Aorta (tissue), 5 donors: ENCODE measurements around the gene COL5A1. TPM values are rescaled to one million over a fixed set of nuclear protein-coding genes. Genes with fewer than 3 reads are reported as not detected.

Experiments
- ATAC-seq: fragments of 200-7000 bp; cut with Tn5 transposase; one replicate; pipeline ENCODE4 v1.9.1; 2022; ENCODE audit warnings: moderate library complexity; ENCODE audit not compliant: low FRiP score
- DNase-seq, 2 donors: peaks; one replicate each; pipeline ENCODE4 v3.0.0-alpha.2; 2020
- H3K27ac ChIP-seq, 2 donors: one replicate each; pipeline ENCODE4 v1.5.1; 2013; ENCODE audit warnings: low read length in 2 of 2, mild to moderate bottlenecking in 2 of 2, moderate library complexity in 2 of 2, control low read depth in 1 of 2, inconsistent platforms in 1 of 2, low read depth in 1 of 2
- H3K27me3 ChIP-seq, 2 donors: one replicate each; pipeline ENCODE4 v1.6.1; 2013; ENCODE audit warnings: control low read depth in 1 of 2, low read length in 1 of 2, mild to moderate bottlenecking in 1 of 2, moderate library complexity in 1 of 2; ENCODE audit not compliant: insufficient read depth in 2 of 2, control insufficient read depth in 1 of 2
- H3K36me3 ChIP-seq, 2 donors: one replicate each; pipeline ENCODE4 v1.6.1; 2013; ENCODE audit warnings: control low read depth in 1 of 2, low read length in 1 of 2, mild to moderate bottlenecking in 1 of 2; ENCODE audit not compliant: insufficient read depth in 2 of 2, control insufficient read depth in 1 of 2
- H3K4me1 ChIP-seq, 2 donors: one replicate each; pipeline ENCODE4 v1.6.1; 2013; ENCODE audit warnings: low read length in 2 of 2, control low read depth in 1 of 2, mild to moderate bottlenecking in 1 of 2, moderate library complexity in 1 of 2; ENCODE audit not compliant: insufficient read depth in 2 of 2, control insufficient read depth in 1 of 2
- H3K4me3 ChIP-seq, 2 donors: one replicate each; pipeline ENCODE4 v1.5.1; 2013; ENCODE audit warnings: low read length in 2 of 2, control low read depth in 1 of 2, mild to moderate bottlenecking in 1 of 2
- H3K9me3 ChIP-seq: one replicate; pipeline ENCODE4 v1.6.1; 2013; ENCODE audit warnings: mild to moderate bottlenecking, low read length; ENCODE audit not compliant: control insufficient read depth
- WGBS, 2 donors: extraction: QIAGEN DNeasy Blood & Tissue Kit; methylation state at CpG; one replicate each; pipeline ENCODE4 v1.1.7; 2013; 5-methylcytosine and 5-hydroxymethylcytosine counted together
- intact Hi-C, 2 donors: fragments of 100-400 bp; cut with DNase I; formaldehyde crosslinking; loops; one replicate each; pipeline versions ENCODE4 v1.14.2 to v1.15.0; 2022
- polyA plus RNA-seq, 2 donors: library from polyadenylated mRNA; stranded (reverse); fragments of 200-250 nt; gene quantifications; one replicate each; pipeline ENCODE4 v1.2.3, GENCODE V29; 2013
- total RNA-seq, 2 donors: library from RNA; stranded (reverse); fragmentation: NEBNext Ultra II Directional; extraction: Animal tissue kit (Norgen Biotek cat#: 25700); gene quantifications; one replicate each; pipeline ENCODE4 v1.2.1, GENCODE V29; 2021
- donor health status: healthy with polysubstance abuse.
- donor health status: Bipolar disorder and iron deficiency.
- donor health status: DM: no; HTN: no; CAD: no.
- donor health status: DM: no; HTN: no; CAD: no.
- donor health status: DM: yes; HTN: yes; CAD: no.

COL5A1 gene
- total and polyA plus RNA-seq, 4 donors, result 18.7 to 159 (median 82.8) TPM

GRCh38 chr9:134617836-134618162 is 23.8 kb upstream of the COL5A1 start:
- ATAC-seq, result no peak
- Histone ChIP-seq H3K36me3 (no peaks in the 10 kb centered on the region), H3K9me3 (no peaks in the 10 kb centered on the region), H3K27me3 (no peaks in the 10 kb centered on the region), H3K4me1 (no peaks in the 10 kb centered on the region), H3K4me3 (no peak overlapping the region), H3K27ac (no peak overlapping the region)
- DNase-seq, result peak in 1 of 2 donors; percentile 49
- WGBS, 2 donors, result 91 to 93% methylated on average over 8 of the region's 8 CpGs
- intact Hi-C loops, result no loop called here

GRCh38 chr9:134618163-134618832 is 23.3 kb upstream of the COL5A1 start:
- H3K9me3 ChIP-seq, result no peaks in the 10 kb centered on the region
- no peaks in the 10 kb centered on the region for H3K36me3 ChIP-seq
- H3K4me1 ChIP-seq, result no peaks in the 10 kb centered on the region
- DNase-seq (peak; percentile 50 to 73), ATAC-seq (no peak)
- WGBS, 2 donors, result 77 to 80% methylated on average over 18 of the region's 18 CpGs
- H3K27me3 ChIP-seq, result no peaks in the 10 kb centered on the region
- no peak overlapping the region for H3K27ac ChIP-seq
- no peak overlapping the region for H3K4me3 ChIP-seq
- intact Hi-C loops, result no loop called here

DNA sequence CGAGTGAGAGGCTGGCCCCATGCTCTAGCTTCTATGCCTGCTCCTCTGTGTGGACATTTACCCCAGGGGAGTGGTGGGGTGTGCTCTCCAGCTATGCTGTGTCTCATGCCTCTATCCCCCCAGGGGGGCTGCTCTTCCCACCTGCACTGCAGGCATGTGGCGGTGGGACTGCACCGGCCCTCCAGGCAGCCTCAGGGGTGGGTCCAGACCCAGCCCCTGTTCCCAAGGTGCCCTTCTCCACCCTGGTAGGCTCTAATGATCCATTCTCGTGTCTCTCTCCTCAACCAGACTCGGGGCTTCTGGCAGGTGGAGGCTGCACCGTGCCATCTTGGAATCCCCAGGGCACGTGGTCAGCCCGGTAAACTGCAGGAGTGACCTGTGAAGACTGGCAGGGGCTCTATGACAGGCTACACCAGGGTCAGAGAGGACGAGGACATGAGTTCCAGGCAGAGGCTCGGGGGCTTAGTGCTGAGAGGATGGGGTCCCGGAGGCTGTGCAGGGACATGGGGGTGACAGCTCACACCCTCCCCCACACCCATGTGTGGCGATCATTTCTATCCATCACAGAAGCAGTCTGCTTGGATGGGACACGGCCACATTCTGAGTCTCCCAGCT is 22.7 kb upstream of the COL5A1 start:
- Histone ChIP-seq H3K4me3 (no peak overlapping the region), H3K27me3 (no peaks in the 10 kb centered on the region), H3K4me1 (no peaks in the 10 kb centered on the region), H3K9me3 (no peaks in the 10 kb centered on the region), H3K36me3 (no peaks in the 10 kb centered on the region), H3K27ac (no peak overlapping the region)
- DNase-seq (peak; percentile 17 to 44), ATAC-seq (no peak)
- 96 to 98% methylated on average over 13 of the region's 13 CpGs for WGBS, 2 donors
- intact Hi-C loops, result no loop called here

- no peaks in the 10 kb centered on the region for H3K9me3 ChIP-seq
- H3K27ac ChIP-seq, result no peak overlapping the region
- DNase-seq (peak; percentile 25 to 47), ATAC-seq (no peak)
- intact Hi-C loops, result no loop called here
- no peaks in the 10 kb centered on the region for H3K36me3 ChIP-seq
- H3K27me3 ChIP-seq, result no peaks in the 10 kb centered on the region
- WGBS, 2 donors, result 92 to 96% methylated on average over 7 of the region's 7 CpGs
- no peak overlapping the region for H3K4me3 ChIP-seq
- no peaks in the 10 kb centered on the region for H3K4me1 ChIP-seq
These were observed 22.1 kb upstream of the COL5A1 start for GRCh38 chr9:134619448-134619982.

- DNase-seq (peak; percentile 33 to 74), ATAC-seq (no peak)
- intact Hi-C loops, result no loop called here
- H3K9me3 ChIP-seq, result no peaks in the 10 kb centered on the region
- H3K27ac ChIP-seq, result no peak overlapping the region
- 80 to 81% methylated on average over 19 of the region's 19 CpGs for WGBS, 2 donors
- H3K4me1 ChIP-seq, result no peaks in the 10 kb centered on the region
- no peak overlapping the region for H3K4me3 ChIP-seq
- H3K36me3 ChIP-seq, result no peaks in the 10 kb centered on the region
- no peaks in the 10 kb centered on the region for H3K27me3 ChIP-seq
These were observed 21.5 kb upstream of the COL5A1 start for GRCh38 chr9:134619983-134620661.

DNA sequence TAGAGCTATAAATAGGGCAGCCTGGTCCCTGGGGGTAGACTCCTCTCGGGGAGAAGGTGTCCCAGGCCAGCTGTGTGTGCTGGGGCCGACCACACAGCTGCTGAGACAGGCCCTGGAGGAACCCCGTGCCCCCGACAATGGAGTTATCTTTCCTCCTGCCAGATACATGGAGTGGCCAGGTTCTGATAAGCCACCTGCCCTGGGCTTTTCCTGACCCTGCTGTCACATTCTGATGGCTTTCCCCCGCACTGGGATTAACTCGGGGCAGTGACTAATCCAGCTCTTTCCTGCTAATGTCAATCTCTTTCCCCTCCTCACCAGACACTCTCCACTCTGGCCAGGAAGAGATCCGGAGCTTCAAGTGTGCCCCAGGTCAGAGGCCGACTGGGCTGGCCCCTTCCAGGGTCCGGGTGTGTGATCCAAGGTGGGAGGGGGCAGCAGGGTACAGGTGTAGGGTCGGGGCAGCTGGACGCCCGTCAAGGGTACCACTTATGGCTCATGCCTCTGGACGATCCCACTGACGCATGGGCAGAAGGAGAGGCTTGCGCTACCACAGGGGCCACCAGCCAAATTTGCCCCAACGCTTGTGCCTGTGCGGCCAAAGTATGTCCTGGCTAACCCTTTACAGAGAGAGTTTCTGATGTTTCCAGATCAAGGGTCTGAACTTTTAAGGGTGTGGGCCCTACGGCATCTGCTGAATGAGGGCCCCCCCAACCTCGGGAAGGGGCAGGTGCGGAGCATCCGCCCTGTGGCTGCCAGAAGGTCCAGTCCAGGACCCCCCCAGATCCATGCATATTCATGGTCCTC is 20.6 kb upstream of the COL5A1 start:
- peak; percentile 30 to 54 for DNase-seq
- WGBS, 2 donors, result 79 to 82% methylated on average over 21 of the region's 21 CpGs
- Histone ChIP-seq H3K4me3 (no peak overlapping the region), H3K27me3 (no peaks in the 10 kb centered on the region), H3K36me3 (no peaks in the 10 kb centered on the region), H3K27ac (no peak overlapping the region), H3K9me3 (no peaks in the 10 kb centered on the region), H3K4me1 (no peaks in the 10 kb centered on the region)
- intact Hi-C loops, result no loop called here
- no peak for ATAC-seq

DNA sequence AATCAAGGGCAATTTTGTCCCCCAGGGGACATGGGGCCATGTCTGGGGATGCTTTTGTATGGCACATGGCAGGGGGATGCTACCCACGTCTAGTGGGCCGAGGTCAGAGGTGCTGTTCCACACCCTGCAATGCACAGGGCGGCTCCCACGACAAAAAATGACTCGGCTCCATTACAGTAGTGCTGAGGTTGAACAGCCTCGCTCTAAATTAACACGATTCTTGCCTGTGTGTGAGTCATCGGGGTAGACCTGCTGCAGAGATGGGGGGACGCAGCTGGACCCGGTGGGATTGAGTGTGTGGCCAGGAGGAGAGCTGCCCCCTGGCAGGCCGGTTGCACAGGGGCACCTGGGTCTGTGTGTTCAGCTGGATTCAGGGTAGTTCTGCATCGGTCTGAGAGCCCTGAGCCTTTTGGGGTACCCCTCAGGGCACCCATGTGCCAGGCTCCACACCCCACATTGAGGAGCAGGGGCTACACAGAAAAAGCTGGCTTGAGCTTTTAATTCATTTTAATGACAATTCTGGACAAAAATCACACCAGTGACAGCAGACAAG is 20.0 kb upstream of the COL5A1 start:
- Histone ChIP-seq H3K27ac (no peak overlapping the region), H3K27me3 (no peaks in the 10 kb centered on the region), H3K4me3 (no peak overlapping the region), H3K36me3 (no peaks in the 10 kb centered on the region), H3K9me3 (no peaks in the 10 kb centered on the region), H3K4me1 (no peaks in the 10 kb centered on the region)
- intact Hi-C loops, result no loop called here
- peak; percentile 33 to 59 for DNase-seq
- WGBS, 2 donors, result 94 to 97% methylated on average over 12 of the region's 12 CpGs
- ATAC-seq, result no peak

GRCh38 chr9:134622896-134623257 is 18.7 kb upstream of the COL5A1 start:
- intact Hi-C loops, result no loop called here
- no peaks in the 10 kb centered on the region for H3K9me3 ChIP-seq
- WGBS, 2 donors, result 92 to 96% methylated on average over 6 of the region's 6 CpGs
- no peaks in the 10 kb centered on the region for H3K27me3 ChIP-seq
- H3K4me3 ChIP-seq, result no peak overlapping the region
- H3K36me3 ChIP-seq, result no peaks in the 10 kb centered on the region
- no peak overlapping the region for H3K27ac ChIP-seq
- DNase-seq (no peak), ATAC-seq (no peak)
- H3K4me1 ChIP-seq, result no peaks in the 10 kb centered on the region
